Astrocyte of the cerebellum (primary cell): Measurements from ENCODE around the gene GAR1.
"Not testable (repeated sequence)": the region's sequence is repeated elsewhere in the genome, so short reads cannot be mapped to it uniquely, and the experiment has no call there.

Source experiments
- DNase-seq: peaks from one replicate; pipeline ENCODE4 v3.0.0-alpha.2; 2011; ENCODE audit warnings: low read depth
- H3K4me3 ChIP-seq: 2 replicates; pipeline ENCODE4 v1.5.1; 2011; ENCODE audit warnings: mild to moderate bottlenecking, low read depth, low read length, moderate library complexity
- in situ Hi-C: cut with HindIII; loops from 2 replicates; pipeline ENCODE4 v1.10.0; 2017; ENCODE audit warnings: low sequenced_read_pairs
- TF ChIP-seq, protein P1 (sequence below): IDR thresholded peaks from 2 replicates; pipeline ENCODE4 v1.5.1; 2012; ENCODE audit warnings: low read length, low read depth, moderate library complexity, mild to moderate bottlenecking; ENCODE audit errors: missing control alignments

The GAR1 gene

DNA sequence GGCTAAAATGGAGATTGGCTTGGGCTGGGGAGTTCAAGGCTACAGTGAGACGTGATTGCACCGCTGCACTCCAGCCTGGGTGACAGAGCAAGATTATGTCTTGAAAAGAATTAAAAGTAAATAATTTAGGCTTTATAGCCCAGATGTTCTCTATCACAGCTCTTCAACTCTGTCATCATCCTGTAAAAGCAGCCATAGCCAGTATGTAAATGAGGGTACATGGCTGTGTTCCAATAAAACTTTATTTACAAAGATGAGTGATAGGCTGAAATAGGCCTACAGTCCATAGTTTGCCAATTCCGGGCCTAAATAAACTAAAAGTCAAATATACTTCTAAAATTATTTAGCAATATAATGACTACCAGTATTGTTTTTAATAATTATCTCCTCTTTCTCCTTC is 21.4 kb downstream of the GAR1 start:
- no peak for DNase-seq
- no peak overlapping the region for H3K4me3 ChIP-seq
- in situ Hi-C loops = no loop called here
- TF ChIP-seq, protein P1, sequence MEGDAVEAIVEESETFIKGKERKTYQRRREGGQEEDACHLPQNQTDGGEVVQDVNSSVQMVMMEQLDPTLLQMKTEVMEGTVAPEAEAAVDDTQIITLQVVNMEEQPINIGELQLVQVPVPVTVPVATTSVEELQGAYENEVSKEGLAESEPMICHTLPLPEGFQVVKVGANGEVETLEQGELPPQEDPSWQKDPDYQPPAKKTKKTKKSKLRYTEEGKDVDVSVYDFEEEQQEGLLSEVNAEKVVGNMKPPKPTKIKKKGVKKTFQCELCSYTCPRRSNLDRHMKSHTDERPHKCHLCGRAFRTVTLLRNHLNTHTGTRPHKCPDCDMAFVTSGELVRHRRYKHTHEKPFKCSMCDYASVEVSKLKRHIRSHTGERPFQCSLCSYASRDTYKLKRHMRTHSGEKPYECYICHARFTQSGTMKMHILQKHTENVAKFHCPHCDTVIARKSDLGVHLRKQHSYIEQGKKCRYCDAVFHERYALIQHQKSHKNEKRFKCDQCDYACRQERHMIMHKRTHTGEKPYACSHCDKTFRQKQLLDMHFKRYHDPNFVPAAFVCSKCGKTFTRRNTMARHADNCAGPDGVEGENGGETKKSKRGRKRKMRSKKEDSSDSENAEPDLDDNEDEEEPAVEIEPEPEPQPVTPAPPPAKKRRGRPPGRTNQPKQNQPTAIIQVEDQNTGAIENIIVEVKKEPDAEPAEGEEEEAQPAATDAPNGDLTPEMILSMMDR = no peak

DNA sequence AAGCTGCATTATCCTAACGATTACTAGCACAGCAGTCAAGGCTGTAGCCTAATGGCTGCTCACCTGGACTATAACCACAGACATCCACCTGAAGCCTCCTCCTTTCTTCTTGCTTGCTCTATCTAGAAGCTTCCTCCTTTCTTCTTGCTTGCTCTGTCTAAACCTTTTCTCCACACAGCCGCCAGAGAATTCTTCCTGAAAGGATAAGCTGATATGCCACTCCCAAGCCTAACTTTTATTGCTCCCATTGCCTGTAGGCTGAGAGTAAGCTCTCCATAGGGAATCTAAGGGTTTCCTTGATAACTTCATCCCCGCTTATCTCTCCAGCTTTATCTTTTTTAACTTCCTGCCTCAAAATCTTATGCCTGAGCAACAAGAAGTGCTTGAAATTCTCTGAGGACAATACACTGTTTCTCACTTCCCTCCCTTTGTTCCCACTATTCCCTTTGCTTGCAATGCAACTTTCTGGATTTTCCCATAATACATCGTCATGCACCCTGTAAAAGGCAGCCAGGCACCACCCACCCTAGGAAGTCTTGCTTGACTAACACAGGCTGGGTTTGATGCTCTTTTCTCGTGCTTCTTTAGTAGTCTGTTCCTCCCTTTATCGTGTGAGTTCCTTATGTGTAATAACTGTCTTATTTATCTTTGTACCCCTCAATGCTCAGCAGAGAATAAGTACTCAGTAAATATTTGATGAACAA is 31.0 kb downstream of the GAR1 start:
- in situ Hi-C loops = no loop called here
- no peak for DNase-seq
- H3K4me3 ChIP-seq = no peak overlapping the region
- TF ChIP-seq, protein P1 = no peak

DNA sequence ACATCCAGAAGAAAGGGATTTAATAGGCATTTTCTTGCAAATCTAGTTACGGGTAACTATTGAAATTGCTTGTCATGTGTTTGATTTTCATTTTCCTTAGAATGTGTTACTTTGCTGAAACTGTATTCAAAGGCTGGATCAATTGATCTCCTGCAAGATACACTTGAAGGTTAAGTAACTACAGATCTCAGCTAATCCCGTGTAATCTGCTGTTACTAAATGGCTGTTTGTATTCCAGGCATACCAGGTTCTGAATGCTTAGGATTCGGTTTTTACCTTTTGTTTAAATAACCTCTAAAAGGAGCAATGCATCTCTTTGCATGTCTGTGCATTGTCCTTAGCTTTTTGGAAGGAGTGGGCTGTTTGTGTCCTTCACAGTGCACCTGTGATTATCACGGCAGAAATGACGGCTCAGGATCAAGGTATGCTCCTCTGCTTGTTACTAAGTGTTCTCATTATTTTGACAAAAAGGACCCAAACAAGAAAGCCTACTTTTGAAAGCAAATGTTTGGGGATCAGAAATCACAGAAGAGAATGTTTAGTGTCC is 32.4 kb downstream of the GAR1 start, which contains the start of gene LRIT3:
Gene LRIT3 (plus strand): TSS at position 212 of the 547 bp plus-strand sequence. CDS start 95 bp downstream, at position 307.
- in situ Hi-C loops = no loop called here
- TF ChIP-seq, protein P1 = no peak
- no peak for DNase-seq
- H3K4me3 ChIP-seq = no peak within 1 kb of the TSS

DNA sequence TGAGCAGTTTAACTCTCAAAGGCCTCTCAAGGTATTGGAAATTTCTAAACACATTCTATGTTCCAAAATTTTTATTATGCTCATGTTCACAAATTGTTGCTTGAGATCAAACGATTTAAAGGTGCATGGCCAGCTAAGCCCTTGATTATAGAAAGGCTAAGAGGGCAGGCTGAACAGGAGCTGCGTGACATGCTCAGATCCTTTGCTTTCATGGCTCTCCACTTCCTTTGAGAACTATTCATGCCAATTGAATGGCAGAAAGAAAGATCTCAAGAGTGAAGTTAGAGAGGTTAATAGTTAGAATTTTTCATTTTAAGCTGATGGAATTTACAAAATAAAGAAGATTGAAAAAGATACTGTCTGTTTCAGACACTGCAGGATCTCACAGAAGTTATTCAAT is 32.9 kb downstream of the GAR1 start:
- in situ Hi-C loops = no loop called here
- TF ChIP-seq, protein P1 = no peak
- no peak overlapping the region for H3K4me3 ChIP-seq
- no peak for DNase-seq

DNA sequence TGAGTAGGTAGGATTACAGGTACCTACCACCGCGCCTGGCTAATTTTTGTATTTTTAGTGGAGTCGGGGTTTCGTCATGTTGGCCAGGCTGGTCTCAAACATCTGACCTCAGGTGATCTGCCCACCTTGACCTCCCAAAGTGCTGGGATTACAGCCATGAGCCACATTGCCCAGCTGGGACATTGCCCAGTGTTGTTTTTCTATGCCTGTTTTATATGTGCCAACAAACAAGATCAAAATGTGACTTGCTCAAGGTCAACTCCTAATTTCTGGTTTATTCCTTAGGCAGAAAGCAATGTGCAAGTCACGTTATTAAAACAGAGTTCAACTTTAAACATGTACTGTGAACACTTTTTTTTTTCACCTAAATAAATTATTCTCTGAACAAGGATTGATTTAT is 35.0 kb downstream of the GAR1 start:
- no peak overlapping the region for H3K4me3 ChIP-seq
- in situ Hi-C loops = no loop called here
- DNase-seq = no peak
- TF ChIP-seq, protein P1 = no peak

DNA sequence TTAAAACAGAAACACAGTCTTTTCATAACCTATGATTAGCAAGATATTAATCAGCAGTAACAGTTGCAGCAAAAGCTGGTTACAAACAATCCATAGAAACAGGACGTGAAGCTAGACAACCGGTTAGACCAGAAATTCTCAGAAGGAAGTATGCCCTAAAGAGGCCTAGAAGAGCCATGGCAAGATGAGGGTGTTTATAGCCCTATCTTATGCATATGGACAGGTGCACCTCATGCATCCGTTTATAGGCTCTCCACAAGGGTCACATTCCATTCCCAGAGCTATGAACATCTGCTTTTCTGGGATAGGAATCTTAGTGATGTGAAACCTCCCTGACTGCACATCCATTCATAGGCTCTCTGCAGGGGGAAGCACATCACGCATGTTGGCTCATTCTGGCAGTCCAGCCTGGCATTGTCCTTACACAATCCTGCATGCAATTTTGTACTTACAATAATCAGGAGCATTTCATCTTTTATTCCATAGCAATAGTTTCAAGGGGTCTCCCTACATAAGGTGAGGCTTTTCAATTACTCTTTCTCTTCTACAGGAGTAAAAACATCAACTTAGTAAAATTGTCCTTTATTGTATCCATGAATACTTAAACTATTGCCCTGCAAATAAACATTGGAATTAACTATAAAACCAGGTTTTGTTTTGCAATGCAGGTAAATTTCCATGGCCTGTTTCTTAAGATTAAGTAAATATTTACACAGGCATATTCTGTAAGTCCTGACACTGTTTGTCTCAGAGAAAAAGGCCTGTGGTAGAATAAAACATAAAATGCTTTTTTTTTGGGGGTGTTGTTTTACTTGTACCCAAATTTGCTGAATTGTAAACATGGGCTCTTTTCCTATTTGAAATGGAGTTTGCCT is 44.1 kb downstream of the GAR1 start:
- in situ Hi-C loops, H3K4me3 ChIP-seq, DNase-seq: not testable (repeated sequence)
